HepG2 (cell line): ENCODE results near the gene LPCAT4. TPM values are rescaled to one million over a fixed set of nuclear protein-coding genes. Genes with fewer than 3 reads are reported as not detected.

Experiments
- ATAC-seq: fragments of 200-7000 bp; cut with Tn5 transposase; 3 replicates; pipeline ENCODE4 v1.9.1; 2020; ENCODE audit warnings: mild to moderate bottlenecking, moderate library complexity
- BruUV-seq: library from RNA; stranded (reverse); fragments of 400-500 nt; replicated peaks from 2 replicates; lab custom pipeline; 2021; lab: Mats Ljungman, UMichigan
- CTCF ChIA-PET: fragments of 300-600 bp; formaldehyde crosslinking; extraction: SDS; loops from one replicate; lab custom pipeline; 2021; ENCODE audit warnings: low total read pairs, inconsistent platforms, low intra/inter-chr PET ratio; lab: Yijun Ruan, JAX
- POLR2A ChIA-PET: fragments of 350-600 bp; sonication (Branson Sonifier 250); formaldehyde crosslinking; loops from one replicate; lab custom pipeline; 2020; ENCODE audit warnings: antibody characterized with exemption, inconsistent platforms; lab: Yijun Ruan, JAX
- DNase-seq: peaks from one replicate; pipeline ENCODE4 v3.0.0-alpha.2; 2015; ENCODE audit warnings: low spot score
- FAIRE-seq: peaks from 3 replicates; lab custom pipeline; 2011; peaks lifted over from hg19 to GRCh38; lab: Jason Lieb, UNC
- H2AFZ ChIP-seq: one replicate; pipeline ENCODE4 v1.6.1; 2011; ENCODE audit warnings: low read length, inconsistent platforms
- H3K27ac ChIP-seq: fragments of 300-600 bp; 3 replicates; pipeline ENCODE4 v1.8.0; 2011; ENCODE audit warnings: mixed run types, mild to moderate bottlenecking, mixed read lengths, low read length, inconsistent platforms; ENCODE audit not compliant: insufficient read depth; ENCODE audit errors: extremely low read length
- H3K27me3 ChIP-seq, 2 experiments: fragments of 200-600 bp in 1 of 2; 2 replicates in 1 of 2; 3 replicates in 1 of 2; pipeline versions ENCODE4 v1.6.0 to v1.8.0; 2011; ENCODE audit warnings: low read length in 2 of 2, mild to moderate bottlenecking in 2 of 2, moderate library complexity in 2 of 2, inconsistent platforms in 1 of 2; ENCODE audit not compliant: insufficient read depth in 2 of 2, control insufficient read depth in 1 of 2
- H3K36me3 ChIP-seq, 2 experiments: fragments of 200-600 bp in 1 of 2; replicated peaks in 1 of 2; 2 replicates in 1 of 2; 3 replicates in 1 of 2; pipeline versions ENCODE4 v1.5.1 to v1.8.0; 2011; ENCODE audit warnings: low read length in 2 of 2, inconsistent platforms in 1 of 2; ENCODE audit not compliant: insufficient read depth in 2 of 2, control insufficient read depth in 1 of 2
- H3K4me1 ChIP-seq: 2 replicates; pipeline ENCODE4 v1.5.1; 2012; ENCODE audit warnings: low read length, inconsistent platforms; ENCODE audit not compliant: insufficient read depth
- H3K4me2 ChIP-seq: 2 replicates; pipeline ENCODE4 v1.6.0; 2011; ENCODE audit warnings: low read depth, low read length, inconsistent platforms
- H3K4me3 ChIP-seq, 3 experiments: fragments of 200-600 bp in 1 of 3; sonication (generic), shearing (Covaris generic) in 1 of 3; replicated peaks in 1 of 3; 2 replicates each; pipeline ENCODE4 v1.5.1; 2011 to 2016; ENCODE audit warnings: low read length in 3 of 3, inconsistent platforms in 2 of 3, low read depth in 2 of 3, mild to moderate bottlenecking in 2 of 3, control low read depth in 1 of 3, mixed read lengths in 1 of 3; ENCODE audit not compliant: insufficient read depth in 1 of 3
- H3K79me2 ChIP-seq: one replicate; pipeline ENCODE4 v1.6.1; 2011; ENCODE audit warnings: low read length, inconsistent platforms; ENCODE audit not compliant: insufficient read depth
- H3K9ac ChIP-seq: 2 replicates; pipeline ENCODE4 v1.6.0; 2011; ENCODE audit warnings: mild to moderate bottlenecking, low read depth, low read length, inconsistent platforms; ENCODE audit not compliant: insufficient read depth
- H3K9me3 ChIP-seq: 2 replicates; pipeline ENCODE4 v1.5.1; 2012; ENCODE audit warnings: mild to moderate bottlenecking, low read length
- H4K20me1 ChIP-seq: 2 replicates; pipeline ENCODE4 v1.6.0; 2011; ENCODE audit warnings: inconsistent platforms, mild to moderate bottlenecking, low read length, moderate library complexity; ENCODE audit not compliant: insufficient read depth
- ELF3 ChIP-seq: IDR thresholded peaks from 2 replicates; pipeline ENCODE4 v1.6.1; 2016; ENCODE audit warnings: missing genetic modification reagents, missing compliant biosample characterization
- HDAC1 ChIP-seq: sonication (generic); formaldehyde crosslinking; IDR thresholded peaks from 2 replicates; pipeline ENCODE4 v1.5.1; 2020; ENCODE audit warnings: mild to moderate bottlenecking, missing genetic modification reagents
- IRF2 ChIP-seq: IDR thresholded peaks from 2 replicates; pipeline ENCODE4 v1.6.1; 2018; ENCODE audit warnings: missing genetic modification reagents, missing compliant biosample characterization
- MTA3 ChIP-seq: sonication (generic); formaldehyde crosslinking; IDR thresholded peaks from 2 replicates; pipeline ENCODE4 v1.4.0; 2020; ENCODE audit warnings: missing genetic modification reagents
- NFE2L2 ChIP-seq: fragments of 150-350 bp; IDR thresholded peaks from 2 replicates; pipeline ENCODE4 v1.6.1; 2014; ENCODE audit warnings: low read length
- PHF8 ChIP-seq: sonication (generic); formaldehyde crosslinking; IDR thresholded peaks from 2 replicates; pipeline ENCODE4 v1.5.0; 2020; ENCODE audit warnings: missing genetic modification reagents
- RBM22 ChIP-seq: fragments of 200-400 bp; formaldehyde crosslinking; optimal IDR thresholded peaks from 2 replicates; pipeline ENCODE3; 2017; ENCODE audit warnings: mild to moderate bottlenecking, low read length, moderate library complexity
- REL ChIP-seq: sonication (generic); formaldehyde crosslinking; conservative IDR thresholded peaks from 2 replicates; pipeline ENCODE4 v1.8.0; 2022; ENCODE audit warnings: mild to moderate bottlenecking, missing genetic modification reagents, moderate library complexity
- SALL1 ChIP-seq: sonication (generic); formaldehyde crosslinking; IDR thresholded peaks from 2 replicates; pipeline ENCODE4 v1.8.0; 2022; ENCODE audit warnings: mild to moderate bottlenecking, missing genetic modification reagents
- XBP1 ChIP-seq: sonication (generic); formaldehyde crosslinking; IDR thresholded peaks from 2 replicates; pipeline ENCODE4 v1.5.0; 2020; ENCODE audit warnings: missing genetic modification reagents
- ZKSCAN1 ChIP-seq: fragments of 150-350 bp; IDR thresholded peaks from 2 replicates; pipeline ENCODE4 v1.6.1; 2014; ENCODE audit warnings: low read length
- ZNF260 ChIP-seq: sonication (generic); formaldehyde crosslinking; IDR thresholded peaks from 2 replicates; pipeline ENCODE4 v1.4.0; 2020; ENCODE audit warnings: missing genetic modification reagents, low read depth, mild to moderate bottlenecking, borderline replicate concordance
- ZNF430 ChIP-seq: sonication (generic); formaldehyde crosslinking; IDR thresholded peaks from 2 replicates; pipeline ENCODE4 v1.9.0; 2021; ENCODE audit warnings: mild to moderate bottlenecking, missing genetic modification reagents
- ZNF451 ChIP-seq: sonication (generic); formaldehyde crosslinking; IDR thresholded peaks from 2 replicates; pipeline ENCODE4 v1.5.0; 2020; ENCODE audit warnings: mild to moderate bottlenecking, missing genetic modification reagents
- ZNF546 ChIP-seq: sonication (generic); formaldehyde crosslinking; conservative IDR thresholded peaks from 2 replicates; pipeline ENCODE4 v1.8.1; 2023; ENCODE audit warnings: mild to moderate bottlenecking, missing genetic modification reagents
- WGBS: methylation state at CpG from one replicate; pipeline ENCODE4 v1.1.6; 2017; ENCODE audit warnings: low lambda C conversion rate; 5-methylcytosine and 5-hydroxymethylcytosine counted together
- in situ Hi-C: cut with HindIII; loops from 2 replicates; pipeline ENCODE4 v1.10.0; 2017; ENCODE audit warnings: low pct_unique_long_range_greater_than_20kb; ENCODE audit not compliant: extremely low pct_ligation_motif_present
- intact Hi-C: fragments of 100-400 bp; cut with micrococcal nuclease; formaldehyde crosslinking; loops from one replicate; pipeline ENCODE4 v1.10.0; 2022; ENCODE audit not compliant: unreplicated experiment
- polyA plus RNA-seq, 8 experiments: library from polyadenylated mRNA; depleted of rRNA in 3 of 8; stranded (reverse) in 7 of 8; unstranded in 1 of 8; fragments of >200 nt; fragmentation: Illumina TruSeq in 4 of 8; extraction: Trizol in 4 of 8; gene quantifications; 2 replicates each; pipeline versions ENCODE4 v1.2.1 to v1.2.3, GENCODE V29; 2011 to 2016; ENCODE audit warnings: low read depth in 4 of 8, missing spikeins in 1 of 8, mixed read lengths in 1 of 8; ENCODE audit not compliant: insufficient read depth in 1 of 8
- total RNA-seq, 5 experiments: library from RNA; depleted of rRNA; stranded (reverse); fragments of >200 nt; fragmentation: Illumina TruSeq; extraction: Trizol; gene quantifications; 2 replicates each; pipeline ENCODE4 v1.2.3, GENCODE V29; 2016; ENCODE audit warnings: low read depth in 1 of 5
- TF ChIP-seq, protein P1 (sequence below): sonication (generic); formaldehyde crosslinking; IDR thresholded peaks from 2 replicates; pipeline ENCODE4 v1.5.1; 2020; ENCODE audit warnings: missing genetic modification reagents, mild to moderate bottlenecking, borderline replicate concordance
- TF ChIP-seq, protein P2 (sequence below): sonication (generic); formaldehyde crosslinking; IDR thresholded peaks from 2 replicates; pipeline ENCODE4 v1.8.0; 2022; ENCODE audit warnings: low read depth, missing genetic modification reagents
- TF ChIP-seq, protein P3 (sequence below), 2 experiments: sonication (generic) in 1 of 2; formaldehyde crosslinking in 1 of 2; IDR thresholded peaks; 2 replicates each; pipeline versions ENCODE4 v1.4.0 to v1.6.1; 2018 to 2020; ENCODE audit warnings: missing genetic modification reagents in 2 of 2, borderline replicate concordance in 1 of 2, low read depth in 1 of 2, mild to moderate bottlenecking in 1 of 2, missing biosample characterization in 1 of 2
- TF ChIP-seq, protein P4 (sequence below): sonication (generic); formaldehyde crosslinking; IDR thresholded peaks from 2 replicates; pipeline ENCODE4 v1.9.0; 2022; ENCODE audit warnings: missing genetic modification reagents, mild to moderate bottlenecking, borderline replicate concordance

LPCAT4 gene
- total and polyA plus RNA-seq, 2 of the 13 experiments (the other 11 are each of a cell fraction or from before 2014, with no cell fraction given): 8.1 to 57.1 TPM

DNA sequence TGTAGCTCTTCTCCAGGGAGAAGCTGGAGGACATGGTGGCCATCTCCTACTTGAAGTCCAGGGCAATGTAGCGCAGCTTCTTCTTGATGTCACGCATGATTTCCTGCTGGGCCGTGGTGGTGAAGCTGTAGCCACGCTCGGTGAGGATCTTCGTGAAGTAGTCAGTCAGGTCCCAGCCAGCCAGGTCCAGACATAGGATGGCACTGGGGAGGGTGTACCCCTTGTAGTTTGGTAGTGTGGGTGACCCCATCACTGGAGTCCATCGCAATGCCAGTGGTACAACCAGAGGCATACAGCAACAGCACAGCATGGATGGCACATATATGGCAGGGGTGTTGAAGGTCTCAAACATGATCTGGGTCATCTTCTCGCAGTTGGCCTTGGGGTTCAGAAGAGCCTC, 7.0 kb upstream of the LPCAT4 start:
- CTCF ChIA-PET: no interaction called here
- Histone ChIP-seq H3K36me3 (no peaks in the 10 kb centered on the region), H3K9me3 (no peaks in the 10 kb centered on the region), H2AFZ (no peak overlapping the region), H3K27me3 (no peaks in the 10 kb centered on the region; a peak in 1 of 5 replicates), H3K27ac (no peak overlapping the region), H3K4me2 (no peak overlapping the region), H3K79me2 (no peaks in the 10 kb centered on the region), H3K4me1 (no peaks in the 10 kb centered on the region), H3K9ac (no peak overlapping the region), H3K4me3 (no peak overlapping the region), H4K20me1 (no peaks in the 10 kb centered on the region)
- in situ Hi-C loops: loop anchor here (10.0 to 25.0 kb wide), 2 partner anchors 139 to 312 kb away; no protein-coding TSS in a partner anchor
- POLR2A ChIA-PET: no interaction called here
- DNase-seq (no peak), FAIRE-seq (no peak), ATAC-seq (no peak)
- TF ChIP-seq, protein P1, sequence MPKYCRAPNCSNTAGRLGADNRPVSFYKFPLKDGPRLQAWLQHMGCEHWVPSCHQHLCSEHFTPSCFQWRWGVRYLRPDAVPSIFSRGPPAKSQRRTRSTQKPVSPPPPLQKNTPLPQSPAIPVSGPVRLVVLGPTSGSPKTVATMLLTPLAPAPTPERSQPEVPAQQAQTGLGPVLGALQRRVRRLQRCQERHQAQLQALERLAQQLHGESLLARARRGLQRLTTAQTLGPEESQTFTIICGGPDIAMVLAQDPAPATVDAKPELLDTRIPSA (CRISPR knock-in tag): no peak
- TF ChIP-seq SALL1 (CRISPR knock-in tag) (no peak), ELF3 (CRISPR knock-in tag) (no peak), REL (CRISPR knock-in tag) (no peak), IRF2 (no peak), ZNF451 (CRISPR knock-in tag) (no peak), ZNF546 (CRISPR knock-in tag) (no peak), ZNF430 (CRISPR knock-in tag) (no peak), ZNF260 (CRISPR knock-in tag) (no peak), ZKSCAN1 (no peak), HDAC1 (CRISPR knock-in tag) (no peak), RBM22 (no peak), XBP1 (CRISPR knock-in tag) (no peak), PHF8 (CRISPR knock-in tag) (no peak), NFE2L2 (no peak), MTA3 (no peak)
- TF ChIP-seq, protein P2, sequence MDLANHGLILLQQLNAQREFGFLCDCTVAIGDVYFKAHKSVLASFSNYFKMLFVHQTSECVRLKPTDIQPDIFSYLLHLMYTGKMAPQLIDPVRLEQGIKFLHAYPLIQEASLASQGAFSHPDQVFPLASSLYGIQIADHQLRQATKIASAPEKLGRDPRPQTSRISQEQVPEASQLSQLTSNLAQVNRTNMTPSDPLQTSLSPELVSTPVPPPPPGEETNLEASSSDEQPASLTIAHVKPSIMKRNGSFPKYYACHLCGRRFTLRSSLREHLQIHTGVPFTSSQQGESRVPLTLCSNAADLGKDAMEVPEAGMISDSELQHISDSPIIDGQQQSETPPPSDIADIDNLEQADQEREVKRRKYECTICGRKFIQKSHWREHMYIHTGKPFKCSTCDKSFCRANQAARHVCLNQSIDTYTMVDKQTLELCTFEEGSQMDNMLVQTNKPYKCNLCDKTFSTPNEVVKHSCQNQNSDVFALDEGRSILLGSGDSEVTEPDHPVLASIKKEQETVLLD (CRISPR knock-in tag): no peak
- TF ChIP-seq, protein P3, sequence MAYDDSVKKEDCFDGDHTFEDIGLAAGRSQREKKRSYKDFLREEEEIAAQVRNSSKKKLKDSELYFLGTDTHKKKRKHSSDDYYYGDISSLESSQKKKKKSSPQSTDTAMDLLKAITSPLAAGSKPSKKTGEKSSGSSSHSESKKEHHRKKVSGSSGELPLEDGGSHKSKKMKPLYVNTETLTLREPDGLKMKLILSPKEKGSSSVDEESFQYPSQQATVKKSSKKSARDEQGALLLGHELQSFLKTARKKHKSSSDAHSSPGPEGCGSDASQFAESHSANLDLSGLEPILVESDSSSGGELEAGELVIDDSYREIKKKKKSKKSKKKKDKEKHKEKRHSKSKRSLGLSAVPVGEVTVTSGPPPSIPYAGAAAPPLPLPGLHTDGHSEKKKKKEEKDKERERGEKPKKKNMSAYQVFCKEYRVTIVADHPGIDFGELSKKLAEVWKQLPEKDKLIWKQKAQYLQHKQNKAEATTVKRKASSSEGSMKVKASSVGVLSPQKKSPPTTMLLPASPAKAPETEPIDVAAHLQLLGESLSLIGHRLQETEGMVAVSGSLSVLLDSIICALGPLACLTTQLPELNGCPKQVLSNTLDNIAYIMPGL (CRISPR knock-in tag; IDR thresholded peaks at IDR 0.05; ENCODE audit: borderline replicate concordance in 1 of 2, low read depth in 1 of 2): no peak
- TF ChIP-seq, protein P4, sequence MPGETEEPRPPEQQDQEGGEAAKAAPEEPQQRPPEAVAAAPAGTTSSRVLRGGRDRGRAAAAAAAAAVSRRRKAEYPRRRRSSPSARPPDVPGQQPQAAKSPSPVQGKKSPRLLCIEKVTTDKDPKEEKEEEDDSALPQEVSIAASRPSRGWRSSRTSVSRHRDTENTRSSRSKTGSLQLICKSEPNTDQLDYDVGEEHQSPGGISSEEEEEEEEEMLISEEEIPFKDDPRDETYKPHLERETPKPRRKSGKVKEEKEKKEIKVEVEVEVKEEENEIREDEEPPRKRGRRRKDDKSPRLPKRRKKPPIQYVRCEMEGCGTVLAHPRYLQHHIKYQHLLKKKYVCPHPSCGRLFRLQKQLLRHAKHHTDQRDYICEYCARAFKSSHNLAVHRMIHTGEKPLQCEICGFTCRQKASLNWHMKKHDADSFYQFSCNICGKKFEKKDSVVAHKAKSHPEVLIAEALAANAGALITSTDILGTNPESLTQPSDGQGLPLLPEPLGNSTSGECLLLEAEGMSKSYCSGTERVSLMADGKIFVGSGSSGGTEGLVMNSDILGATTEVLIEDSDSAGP (CRISPR knock-in tag): no peak
- WGBS: 33% methylated on average over 2 of the region's 8 CpGs
- intact Hi-C loops: no loop called here
- no TSS peak for BruUV-seq
